ENCODE data around the gene PALD1.

The PALD1 gene

GRCh38 chr10:70615784-70616522 is 137.4 kb downstream of the PALD1 start:
- DNase-seq, result no peak

DNA sequence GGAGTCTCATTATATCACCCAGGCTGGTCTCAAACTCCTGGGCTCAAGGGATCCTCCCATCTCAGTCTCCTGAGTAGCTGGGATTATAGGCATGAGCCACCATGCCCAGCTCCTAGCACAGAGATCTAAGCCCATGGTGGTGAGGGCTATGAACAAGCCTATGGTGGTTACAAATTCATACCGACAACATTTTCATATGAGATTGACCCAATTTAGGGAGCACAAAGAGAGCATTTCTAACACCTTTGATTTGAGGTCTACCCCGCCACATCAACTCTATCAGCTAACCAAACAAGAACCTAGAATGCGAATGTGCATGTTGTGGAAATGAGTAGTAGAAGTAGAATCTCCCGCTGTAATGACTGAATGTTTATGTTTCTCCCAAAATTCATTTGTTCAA is 138.2 kb downstream of the PALD1 start:
- DNase-seq, result no peak

Measured in activated effector memory CD4-positive, alpha-beta T cell treated with anti-CD3 and anti-CD28 coated beads, Interleukin-2, amount 50 U/mL, for 16 hours (primary cell).